Measurements from ENCODE around the gene CRYZ.
A peak's percentile ranks its signal among the peaks of the same experiment; 100 is the strongest.

The CRYZ gene

GRCh38 chr1:74731399-74732052, 1.3 kb downstream of the CRYZ start:
- no peak for DNase-seq (ENCODE audit: low read depth)

GRCh38 chr1:74729741-74730478, 2.9 kb downstream of the CRYZ start:
- peak; percentile 69 for DNase-seq (ENCODE audit: low read depth)

GRCh38 chr1:74728736-74729135, 4.1 kb downstream of the CRYZ start:
- DNase-seq (ENCODE audit: low read depth) = no peak

GRCh38 chr1:74726063-74726462, 6.8 kb downstream of the CRYZ start:
- DNase-seq (ENCODE audit: low read depth) = no peak

- DNase-seq (ENCODE audit: low read depth) = no peak
Measured at GRCh38 chr1:74717626-74718025, 15.2 kb downstream of the CRYZ start.

- DNase-seq (ENCODE audit: low read depth) = no peak
Measured at GRCh38 chr1:74716822-74717221, 16.0 kb downstream of the CRYZ start.

- no peak for DNase-seq (ENCODE audit: low read depth)
Measured at GRCh38 chr1:74715806-74716205, 17.0 kb downstream of the CRYZ start.

GRCh38 chr1:74715236-74715502, 17.7 kb downstream of the CRYZ start:
- no peak for DNase-seq (ENCODE audit: low read depth)

- DNase-seq (ENCODE audit: low read depth) = no peak
Measured at GRCh38 chr1:74714429-74715235, 18.2 kb downstream of the CRYZ start.

GRCh38 chr1:74713849-74714248, 19.0 kb downstream of the CRYZ start:
- DNase-seq (ENCODE audit: low read depth) = no peak

GRCh38 chr1:74712881-74713280, 20.0 kb downstream of the CRYZ start:
- DNase-seq (ENCODE audit: low read depth) = no peak

- DNase-seq (ENCODE audit: low read depth) = no peak
Measured at GRCh38 chr1:74703386-74704182, 29.3 kb downstream of the CRYZ start.

GRCh38 chr1:74699331-74699730, 33.5 kb downstream of the CRYZ start:
- DNase-seq (ENCODE audit: low read depth) = no peak

GRCh38 chr1:74697832-74698231, 35.0 kb downstream of the CRYZ start:
- DNase-seq (ENCODE audit: low read depth) = no peak

GRCh38 chr1:74693473-74693872, 39.4 kb downstream of the CRYZ start:
- no peak for DNase-seq (ENCODE audit: low read depth)

- no peak for DNase-seq (ENCODE audit: low read depth)
Measured at GRCh38 chr1:74690909-74691308, 41.9 kb downstream of the CRYZ start.

GRCh38 chr1:74690364-74690696, 42.5 kb downstream of the CRYZ start:
- no peak for DNase-seq (ENCODE audit: low read depth)

GRCh38 chr1:74689621-74690363, 43.1 kb downstream of the CRYZ start:
- peak; percentile 52 for DNase-seq (ENCODE audit: low read depth)

- DNase-seq (ENCODE audit: low read depth) = no peak
Measured at GRCh38 chr1:74686928-74687327, 45.9 kb downstream of the CRYZ start.

GRCh38 chr1:74684301-74684700, 48.5 kb downstream of the CRYZ start:
- DNase-seq (ENCODE audit: low read depth) = no peak

GRCh38 chr1:74683656-74684055, 49.2 kb downstream of the CRYZ start:
- DNase-seq (ENCODE audit: low read depth) = no peak

GRCh38 chr1:74681851-74682250, 51.0 kb downstream of the CRYZ start:
- no peak for DNase-seq (ENCODE audit: low read depth)

Measured in HS-5 (cell line).